ENCODE data around the gene ATP5PF.
"Not testable (repeated sequence)": the region's sequence is repeated elsewhere in the genome, so short reads cannot be mapped to it uniquely, and the experiment has no call there.

The ATP5PF gene

GRCh38 chr21:25734904-25735645, at the start of gene ATP5PF, which contains the start of gene GABPA:
TSS of gene ATP5PF (minus strand) at chr21:25734904. CDS start at chr21:25729794, 5,110 bp downstream.
TSS of gene GABPA (plus strand) at chr21:25734972. CDS start at chr21:25741599, 6,627 bp downstream.
- peak; percentile 98 for DNase-seq

DNA sequence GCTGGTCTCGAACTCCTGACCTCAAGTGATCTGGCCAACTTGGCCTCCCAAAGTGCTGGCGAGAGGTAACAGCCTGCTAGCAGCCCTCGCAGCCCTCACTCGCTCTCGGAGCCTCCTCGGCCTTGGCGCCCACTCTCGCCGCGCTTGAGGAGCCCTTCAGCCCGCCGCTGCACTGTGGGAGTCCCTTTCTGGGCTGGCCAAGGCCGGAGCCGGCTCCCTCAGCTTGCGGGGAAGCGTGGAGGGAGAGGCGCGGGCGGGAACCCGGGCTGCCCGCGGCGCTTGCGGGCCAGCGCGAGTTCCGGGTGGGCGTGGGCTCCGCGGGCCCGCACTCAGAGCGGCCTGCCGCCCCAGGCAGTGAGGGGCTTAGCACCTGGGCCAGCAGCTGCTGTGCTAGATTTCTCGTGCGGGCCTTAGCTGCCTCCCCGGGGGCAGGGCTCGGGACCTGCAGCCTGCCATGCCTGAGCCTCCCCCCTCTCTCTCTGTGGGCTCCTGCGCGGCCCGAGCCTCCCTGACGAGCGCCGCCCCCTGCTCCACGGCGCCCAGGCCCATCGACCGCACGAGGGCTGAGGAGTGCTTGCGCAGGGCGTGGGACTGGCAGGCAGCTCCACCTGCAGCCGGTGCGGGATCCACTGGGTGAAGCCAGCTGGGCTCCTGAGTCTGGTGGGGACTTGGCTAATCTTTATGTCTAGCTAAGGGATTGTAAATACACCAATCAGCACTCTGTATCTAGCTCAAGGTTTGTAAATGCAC, 43.6 kb upstream of the ATP5PF start:
- DNase-seq, result not testable (repeated sequence)

DNA sequence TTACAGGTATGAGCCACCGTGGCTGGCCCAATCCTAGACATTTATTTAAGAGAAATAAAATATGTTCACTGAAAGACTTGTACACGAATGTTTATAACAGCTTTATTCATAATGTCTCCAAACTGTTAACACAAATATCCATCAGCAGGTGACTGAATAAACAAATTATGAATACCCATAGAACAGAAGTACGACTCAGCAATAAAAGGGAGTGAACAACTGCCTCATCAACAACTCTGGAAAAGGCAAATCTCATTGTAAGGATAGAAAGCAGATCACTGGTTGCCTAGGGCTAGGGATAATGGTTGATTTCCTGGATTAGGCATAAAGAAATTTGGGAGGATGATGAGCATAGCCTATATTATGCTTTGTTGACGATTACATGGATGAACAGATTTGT, 41.7 kb upstream of the ATP5PF start:
- no peak for DNase-seq

DNA sequence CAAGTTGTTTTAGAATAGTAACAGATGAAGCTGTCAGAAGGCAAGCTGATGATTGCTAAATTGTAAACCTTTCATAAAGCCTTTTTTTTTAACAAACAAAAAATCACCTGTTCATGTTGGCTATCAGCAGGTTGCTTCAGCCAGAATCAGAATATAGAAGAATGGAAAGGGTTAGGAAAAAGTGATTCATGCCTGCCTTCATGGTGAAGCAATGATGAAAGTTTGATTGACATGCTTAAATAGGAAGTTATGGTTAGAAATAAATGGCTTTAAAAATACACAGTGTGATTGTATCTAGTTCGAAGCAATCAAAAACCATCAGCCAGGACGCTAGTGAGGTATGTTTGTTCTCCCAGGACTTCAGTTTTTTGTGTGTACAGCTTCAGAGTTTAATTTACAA, 38.0 kb upstream of the ATP5PF start:
- no peak for DNase-seq

DNA sequence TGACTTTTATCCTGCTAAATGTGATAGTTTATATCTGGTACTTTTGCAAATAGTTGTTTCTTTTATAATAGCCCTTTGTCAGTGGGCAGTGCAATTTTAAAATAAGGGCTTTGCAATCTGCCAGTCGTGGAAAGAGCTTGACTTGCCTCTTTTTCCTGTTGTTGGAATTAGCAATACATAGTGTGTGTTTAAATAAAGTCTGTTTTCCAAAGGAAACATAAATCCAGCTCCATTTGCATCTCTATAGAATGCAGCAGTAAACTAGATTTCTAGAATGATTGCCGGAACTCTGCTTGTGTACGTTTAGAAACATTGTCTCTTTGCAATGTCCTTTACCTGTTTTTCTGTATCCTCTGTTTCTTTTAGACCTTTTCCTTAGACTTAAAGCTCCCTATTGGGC, 33.2 kb upstream of the ATP5PF start:
- DNase-seq, result no peak

- no peak for DNase-seq
These were observed 29.4 kb upstream of the ATP5PF start for GRCh38 chr21:25764065-25764464.

GRCh38 chr21:25760677-25761076, 26.0 kb upstream of the ATP5PF start:
- DNase-seq, result no peak

GRCh38 chr21:25760061-25760460, 25.4 kb upstream of the ATP5PF start:
- no peak for DNase-seq

DNA sequence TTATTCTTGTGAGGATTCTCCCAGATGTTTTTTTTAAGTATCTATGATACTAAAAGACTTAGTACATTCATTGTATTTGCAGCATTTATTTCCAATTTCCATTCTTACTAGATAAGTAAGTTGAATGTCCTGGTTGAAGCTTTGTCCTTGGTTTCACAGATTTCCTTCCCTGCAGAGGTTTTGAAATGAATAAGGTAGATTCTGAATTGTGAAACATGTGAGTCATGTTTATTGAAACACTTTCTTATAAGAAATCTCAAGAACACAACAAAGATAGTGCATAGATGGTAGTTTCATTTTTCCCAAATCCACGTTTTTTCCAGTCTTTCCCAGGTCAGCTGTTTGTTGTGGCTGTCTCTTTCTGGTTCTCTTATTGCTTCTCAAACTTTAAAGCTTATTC, 24.9 kb upstream of the ATP5PF start:
- DNase-seq, result no peak

- DNase-seq, result no peak
These were observed 22.8 kb upstream of the ATP5PF start for GRCh38 chr21:25757531-25757930.

GRCh38 chr21:25756190-25756932, 21.7 kb upstream of the ATP5PF start:
- DNase-seq, result no peak

GRCh38 chr21:25752416-25752815, 17.7 kb upstream of the ATP5PF start:
- no peak for DNase-seq

- DNase-seq, result no peak
These were observed 15.4 kb upstream of the ATP5PF start for GRCh38 chr21:25750085-25750484.

- DNase-seq, result no peak
These were observed 10.2 kb upstream of the ATP5PF start for GRCh38 chr21:25744854-25745253.

DNA sequence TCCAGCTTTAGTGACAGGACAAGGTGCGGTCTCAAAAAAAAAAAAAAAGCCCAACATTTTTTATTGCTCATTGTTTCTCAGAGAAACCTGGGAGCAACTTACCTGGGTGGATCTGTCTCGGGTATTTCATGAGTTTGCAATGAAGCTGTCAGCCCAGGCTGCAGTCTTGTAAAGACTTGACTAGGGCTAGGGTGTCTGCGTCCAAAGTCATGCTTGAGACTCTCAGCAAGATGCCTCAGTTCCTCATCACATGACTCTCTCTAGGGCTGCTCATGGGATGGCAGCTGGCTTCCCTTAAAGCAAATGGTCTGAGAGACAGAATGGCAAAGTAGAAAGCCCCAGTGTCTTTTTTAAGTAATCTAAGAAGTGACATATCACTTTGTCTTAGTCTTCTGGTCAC, 8.2 kb upstream of the ATP5PF start:
- DNase-seq, result no peak

DNA sequence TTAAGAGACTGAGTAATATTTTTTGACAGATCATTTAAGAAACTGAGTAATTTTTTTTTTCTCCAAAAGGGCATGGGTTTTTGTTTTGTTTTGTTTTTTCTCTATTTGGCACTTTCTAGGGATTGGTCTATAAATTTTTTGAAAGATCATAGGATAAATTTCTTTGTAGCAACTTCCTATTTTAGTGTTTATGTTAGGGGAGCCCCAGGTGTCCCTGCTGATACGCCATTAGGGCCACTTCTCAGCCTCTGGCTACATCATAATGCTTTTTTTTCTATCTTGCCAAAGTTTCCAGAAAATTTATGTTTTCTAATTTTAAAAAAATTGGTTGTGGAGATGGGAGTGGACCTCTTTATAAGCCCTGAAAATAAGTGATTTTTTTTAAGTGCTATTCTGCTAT, 2.7 kb upstream of the ATP5PF start:
- DNase-seq, result no peak

GRCh38 chr21:25735646-25736597, 1.2 kb upstream of the ATP5PF start:
- peak; percentile 64 for DNase-seq

GRCh38 chr21:25734654-25734903, 125 bp downstream of the ATP5PF start:
- no peak for DNase-seq

- no peak for DNase-seq
These were observed 648 bp downstream of the ATP5PF start for GRCh38 chr21:25733859-25734653.

- DNase-seq, result no peak
These were observed 2.5 kb downstream of the ATP5PF start for GRCh38 chr21:25732091-25732760.

- DNase-seq, result no peak
These were observed 12.1 kb downstream of the ATP5PF start for GRCh38 chr21:25722631-25723030.
